Fibroblast of lung (primary cell): Measurements from ENCODE around the gene DDX60. TPM values are rescaled to one million over a fixed set of nuclear protein-coding genes. Genes with fewer than 3 reads are reported as not detected.

Source experiments
- DNase-seq, 2 donors: peaks; one replicate each; pipeline versions ENCODE4 v3.0.0 to v3.0.0-alpha.2; 2010; ENCODE audit warnings: low read depth in 2 of 2
- H2AFZ ChIP-seq: 2 replicates; pipeline ENCODE4 v1.5.1; 2012; ENCODE audit warnings: low read length, control low read depth, inconsistent platforms
- H3K27ac ChIP-seq: 2 replicates; pipeline ENCODE4 v1.5.1; 2011; ENCODE audit warnings: low read length, control low read depth; ENCODE audit not compliant: insufficient read depth
- H3K27me3 ChIP-seq: 2 replicates; pipeline ENCODE4 v1.5.1; 2011; ENCODE audit warnings: mild to moderate bottlenecking, low read length; ENCODE audit not compliant: control insufficient read depth, insufficient read depth
- H3K36me3 ChIP-seq: 2 replicates; pipeline ENCODE4 v1.5.1; 2011; ENCODE audit warnings: low read length; ENCODE audit not compliant: control insufficient read depth, insufficient read depth
- H3K4me1 ChIP-seq: 2 replicates; pipeline ENCODE4 v1.5.1; 2011; ENCODE audit warnings: low read length; ENCODE audit not compliant: control insufficient read depth, insufficient read depth; ENCODE audit errors: extremely low read depth
- H3K4me2 ChIP-seq: 2 replicates; pipeline ENCODE4 v1.5.1; 2011; ENCODE audit warnings: low read length, control low read depth; ENCODE audit not compliant: insufficient read depth; ENCODE audit errors: extremely low read depth
- H3K4me3 ChIP-seq, 4 experiments: fragments of 200-600 bp in 1 of 4; sonication (generic) in 1 of 4; replicated peaks in 1 of 4; 2 replicates each; pipeline ENCODE4 v1.5.1; 2011 to 2016; ENCODE audit warnings: low read length in 4 of 4, low read depth in 3 of 4, mild to moderate bottlenecking in 3 of 4, control low read depth in 2 of 4, inconsistent platforms in 1 of 4, mixed read lengths in 1 of 4; ENCODE audit not compliant: insufficient read depth in 1 of 4; ENCODE audit errors: control extremely low read depth in 1 of 4
- H3K79me2 ChIP-seq: 2 replicates; pipeline ENCODE4 v1.5.1; 2012; ENCODE audit warnings: mild to moderate bottlenecking, low read length, inconsistent platforms; ENCODE audit not compliant: control insufficient read depth, insufficient read depth
- H3K9ac ChIP-seq: 2 replicates; pipeline ENCODE4 v1.5.1; 2011; ENCODE audit warnings: mild to moderate bottlenecking, low read length, control low read depth; ENCODE audit not compliant: insufficient read depth
- H3K9me3 ChIP-seq: 2 replicates; pipeline ENCODE4 v1.5.1; 2012; ENCODE audit warnings: low read depth, low read length; ENCODE audit not compliant: control insufficient read depth, insufficient read depth
- H4K20me1 ChIP-seq: 2 replicates; pipeline ENCODE4 v1.5.1; 2011; ENCODE audit warnings: low read length; ENCODE audit not compliant: control insufficient read depth, insufficient read depth; ENCODE audit errors: extremely low read depth
- CTCF ChIP-seq, 2 donors: IDR thresholded peaks in 1 of 2; conservative IDR thresholded peaks in 1 of 2; 1 replicate in 1 of 2; 2 replicates in 1 of 2; pipeline ENCODE4 v1.5.1; 2011 to 2012; ENCODE audit warnings: low read length in 2 of 2, control low read depth in 1 of 2, inconsistent platforms in 1 of 2, low read depth in 1 of 2, mild to moderate bottlenecking in 1 of 2
- EZH2 ChIP-seq: IDR thresholded peaks from 2 replicates; pipeline ENCODE4 v1.5.1; 2012; ENCODE audit warnings: low read length, control low read depth, mild to moderate bottlenecking; ENCODE audit errors: missing control alignments
- polyA plus RNA-seq, 2 donors: library from polyadenylated mRNA; depleted of rRNA in 1 of 2; stranded (reverse) in 1 of 2; unstranded in 1 of 2; fragments of >200 nt; gene quantifications; 2 replicates each; pipeline ENCODE4 v1.2.1, GENCODE V29; 2011 to 2012; ENCODE audit warnings: missing spikeins in 1 of 2
- total RNA-seq: library from RNA; depleted of rRNA; stranded (reverse); fragments of >200 nt; gene quantifications from 2 replicates; pipeline ENCODE4 v1.2.1, GENCODE V29; 2014

Gene DDX60
- total and polyA plus RNA-seq, 2 donors (not counting 1 experiment from before 2014, with no cell fraction given): 12.9 to 23.1 TPM

- DNase-seq: no peak
- Histone ChIP-seq H2AFZ (no peak overlapping the region), H3K4me1 (no peaks in the 10 kb centered on the region), H3K9ac (no peak overlapping the region), H3K27me3 (no peaks in the 10 kb centered on the region), H3K27ac (no peak overlapping the region), H3K36me3 (no peaks in the 10 kb centered on the region), H3K4me2 (no peak overlapping the region), H3K79me2 (no peaks in the 10 kb centered on the region), H3K4me3 (no peak overlapping the region), H4K20me1 (no peaks in the 10 kb centered on the region), H3K9me3 (no peaks in the 10 kb centered on the region)
- TF ChIP-seq CTCF (conservative IDR thresholded peaks at IDR 0.05 in 1 of 2, IDR thresholded peaks at IDR 0.05 in 1 of 2; ENCODE audit: low read depth in 1 of 2, low read length in 2 of 2) (no peak), EZH2 (no peak)
These were observed 105.9 kb downstream of the DDX60 start for GRCh38 chr4:168212656-168213055.

DNA sequence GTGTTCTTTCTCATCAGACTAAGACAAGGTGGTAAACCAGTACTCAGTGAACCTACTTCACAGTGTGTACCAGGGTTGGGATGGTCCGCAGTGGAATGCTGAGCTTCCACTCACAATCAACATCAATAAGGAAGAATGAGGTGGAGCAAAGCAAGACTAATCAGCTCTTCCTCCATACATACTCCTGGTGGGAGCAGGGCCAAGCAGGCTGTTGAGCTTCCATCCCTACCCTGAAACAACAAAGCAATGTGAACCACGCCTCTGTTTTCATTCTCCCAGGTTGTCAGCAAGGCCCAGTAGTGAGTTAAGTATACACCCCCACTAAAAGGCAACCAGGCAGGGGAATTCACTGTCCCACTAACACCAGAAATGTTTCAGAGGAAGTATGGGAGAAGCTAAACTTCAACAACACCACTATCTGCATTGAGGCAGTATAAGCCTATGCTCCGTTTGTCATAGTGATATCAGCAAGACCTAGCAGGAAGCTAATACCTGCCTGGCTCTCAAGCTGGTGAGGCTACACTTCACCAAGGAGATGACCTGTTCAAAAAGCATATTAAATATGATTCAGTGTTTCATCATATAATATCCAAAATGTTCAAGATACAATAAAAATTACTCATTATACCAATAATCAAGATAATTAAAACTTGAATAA is 109.5 kb downstream of the DDX60 start:
- no peak overlapping the region for H3K9ac ChIP-seq
- no peaks in the 10 kb centered on the region for H3K36me3 ChIP-seq
- no peaks in the 10 kb centered on the region for H3K9me3 ChIP-seq
- no peaks in the 10 kb centered on the region for H3K27me3 ChIP-seq
- no peaks in the 10 kb centered on the region for H3K79me2 ChIP-seq
- H3K4me2 ChIP-seq: no peak overlapping the region
- H4K20me1 ChIP-seq: no peaks in the 10 kb centered on the region
- no peak overlapping the region for H3K4me3 ChIP-seq
- H3K4me1 ChIP-seq: no peaks in the 10 kb centered on the region
- H3K27ac ChIP-seq: no peak overlapping the region
- no peak for DNase-seq
- TF ChIP-seq EZH2 (no peak), CTCF (conservative IDR thresholded peaks at IDR 0.05 in 1 of 2, IDR thresholded peaks at IDR 0.05 in 1 of 2; ENCODE audit: low read depth in 1 of 2, low read length in 2 of 2) (no peak)
- no peak overlapping the region for H2AFZ ChIP-seq

DNA sequence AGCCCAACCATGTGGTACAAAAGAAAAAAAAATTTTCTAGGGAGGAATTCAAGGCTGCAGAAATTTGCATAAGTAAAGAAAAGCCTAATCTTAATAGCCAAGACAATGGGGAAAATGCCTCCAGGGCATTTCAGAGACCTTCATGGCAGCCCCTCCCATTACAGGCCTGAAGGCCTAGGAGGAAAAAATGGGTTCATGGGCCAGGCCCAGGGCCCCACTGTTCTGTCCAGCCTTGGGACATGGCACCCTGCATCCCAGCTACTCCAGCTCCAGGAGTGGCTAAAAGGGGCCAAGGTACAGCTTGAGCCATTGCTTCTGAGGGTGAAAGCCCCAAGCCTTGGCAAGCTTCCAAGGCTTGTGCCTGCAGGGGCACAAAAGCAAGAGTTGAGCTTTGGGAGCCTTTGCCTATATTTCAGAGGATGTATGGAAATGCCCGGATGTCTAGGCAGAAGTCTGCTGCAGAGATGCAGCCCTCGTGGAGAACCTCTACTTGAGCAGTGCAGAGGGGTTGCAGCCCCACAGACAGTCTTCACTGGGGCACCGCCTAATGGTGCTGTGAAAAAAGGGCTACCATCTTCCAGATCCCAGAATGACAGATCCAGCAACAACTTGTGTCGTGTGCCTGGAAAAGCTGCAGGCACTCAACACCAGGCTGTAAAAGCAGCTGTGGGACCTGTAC is 115.2 kb downstream of the DDX60 start:
- TF ChIP-seq CTCF (conservative IDR thresholded peaks at IDR 0.05 in 1 of 2, IDR thresholded peaks at IDR 0.05 in 1 of 2; ENCODE audit: low read depth in 1 of 2, low read length in 2 of 2) (no peak), EZH2 (no peak)
- no peak for DNase-seq
- Histone ChIP-seq H3K4me2 (no peak overlapping the region), H3K27ac (no peak overlapping the region), H2AFZ (no peak overlapping the region), H3K9ac (no peak overlapping the region), H3K4me3 (no peak overlapping the region), H3K4me1 (peaks cover 2% of the 10 kb centered on the region), H3K79me2 (no peaks in the 10 kb centered on the region), H4K20me1 (no peaks in the 10 kb centered on the region), H3K36me3 (no peaks in the 10 kb centered on the region), H3K9me3 (no peaks in the 10 kb centered on the region), H3K27me3 (no peaks in the 10 kb centered on the region)
